Mesenchymal stem cell (in vitro differentiated cells and primary cell): ENCODE measurements around the gene SYNPO.
A peak's percentile ranks its signal among the peaks of the same experiment; 100 is the strongest.

ENCODE experiments used
- DNase-seq: peaks from one replicate; pipeline ENCODE4 v3.0.0-alpha.2; 2013
- H2AFZ ChIP-seq: one replicate; pipeline ENCODE4 v1.6.1; 2013; ENCODE audit warnings: low read depth, mild to moderate bottlenecking, control low read depth, inconsistent platforms, low read length, moderate library complexity
- H2AK5ac ChIP-seq: 2 replicates; pipeline ENCODE4 v1.6.1; 2013; ENCODE audit warnings: low read length, moderate library complexity, mild to moderate bottlenecking, inconsistent platforms; ENCODE audit not compliant: severe bottlenecking
- H2BK120ac ChIP-seq: one replicate; pipeline ENCODE4 v1.6.1; 2013; ENCODE audit warnings: low read depth, mild to moderate bottlenecking, inconsistent platforms, low read length, moderate library complexity
- H2BK12ac ChIP-seq, 2 experiments: one replicate each; pipeline ENCODE4 v1.6.1; 2013; ENCODE audit warnings: inconsistent platforms in 2 of 2, low read length in 2 of 2, mild to moderate bottlenecking in 2 of 2, moderate library complexity in 2 of 2, control low read depth in 1 of 2
- H2BK15ac ChIP-seq: one replicate; pipeline ENCODE4 v1.6.1; 2013; ENCODE audit warnings: mild to moderate bottlenecking, low read depth, inconsistent platforms; ENCODE audit not compliant: poor library complexity, severe bottlenecking
- H2BK5ac ChIP-seq: 2 replicates; pipeline ENCODE4 v1.6.1; 2013; ENCODE audit warnings: low read depth, mild to moderate bottlenecking, low read length, control low read depth, inconsistent platforms; ENCODE audit not compliant: poor library complexity, severe bottlenecking
- H3K14ac ChIP-seq, 2 experiments: one replicate each; pipeline ENCODE4 v1.6.1; 2013; ENCODE audit warnings: inconsistent platforms in 2 of 2, low read length in 2 of 2, control low read depth in 1 of 2, mild to moderate bottlenecking in 1 of 2, moderate library complexity in 1 of 2
- H3K18ac ChIP-seq, 2 experiments: one replicate each; pipeline ENCODE4 v1.6.1; 2013; ENCODE audit warnings: inconsistent platforms in 2 of 2, low read length in 2 of 2, control low read depth in 1 of 2, low read depth in 1 of 2, mild to moderate bottlenecking in 1 of 2
- H3K23ac ChIP-seq, 2 experiments: one replicate each; pipeline ENCODE4 v1.6.1; 2013; ENCODE audit warnings: inconsistent platforms in 2 of 2, low read length in 2 of 2, mild to moderate bottlenecking in 2 of 2, moderate library complexity in 2 of 2, control low read depth in 1 of 2
- H3K27ac ChIP-seq: 2 replicates; pipeline ENCODE4 v1.5.1; 2013; ENCODE audit warnings: mild to moderate bottlenecking, moderate library complexity, low read length, control low read depth, inconsistent platforms; ENCODE audit not compliant: poor library complexity, severe bottlenecking
- H3K27me3 ChIP-seq, 2 experiments: 2 replicates each; pipeline versions ENCODE4 v1.6.1 to v1.7.0; 2013; ENCODE audit warnings: low read length in 2 of 2, mild to moderate bottlenecking in 2 of 2, moderate library complexity in 2 of 2, control low read depth in 1 of 2, inconsistent platforms in 1 of 2; ENCODE audit not compliant: control insufficient read depth in 1 of 2, insufficient read depth in 1 of 2
- H3K36me3 ChIP-seq, 2 experiments: 2 replicates each; pipeline versions ENCODE4 v1.6.1 to v1.7.0; 2013; ENCODE audit warnings: low read length in 2 of 2, control low read depth in 1 of 2, inconsistent platforms in 1 of 2, low read depth in 1 of 2, mild to moderate bottlenecking in 1 of 2; ENCODE audit not compliant: insufficient read depth in 2 of 2, control insufficient read depth in 1 of 2
- H3K4ac ChIP-seq, 2 experiments: one replicate each; pipeline ENCODE4 v1.6.1; 2013; ENCODE audit warnings: inconsistent platforms in 2 of 2, low read length in 2 of 2, mild to moderate bottlenecking in 2 of 2, moderate library complexity in 2 of 2, control low read depth in 1 of 2, low read depth in 1 of 2
- H3K4me1 ChIP-seq: 2 replicates; pipeline ENCODE4 v1.6.1; 2013; ENCODE audit warnings: low read depth, low read length, control low read depth; ENCODE audit not compliant: control insufficient read depth, insufficient read depth
- H3K4me2 ChIP-seq: 2 replicates; pipeline ENCODE4 v1.6.1; 2013; ENCODE audit warnings: low read length, mild to moderate bottlenecking, inconsistent platforms; ENCODE audit not compliant: poor library complexity, severe bottlenecking
- H3K4me3 ChIP-seq, 2 experiments: 2 replicates each; pipeline versions ENCODE4 v1.5.1 to v1.7.0; 2013; ENCODE audit warnings: low read length in 2 of 2, mild to moderate bottlenecking in 2 of 2, control low read depth in 1 of 2, low read depth in 1 of 2; ENCODE audit not compliant: insufficient read depth in 1 of 2
- H3K79me1 ChIP-seq: replicated peaks from 2 replicates; pipeline ENCODE4 v1.6.1; 2013; ENCODE audit warnings: mild to moderate bottlenecking, control low read depth, low read length, inconsistent platforms; ENCODE audit not compliant: poor library complexity, severe bottlenecking
- H3K9ac ChIP-seq: 2 replicates; pipeline ENCODE4 v1.7.0; 2013; ENCODE audit warnings: mild to moderate bottlenecking, low read length, moderate library complexity
- H3K9me3 ChIP-seq: 2 replicates; pipeline ENCODE4 v1.7.0; 2013; ENCODE audit warnings: mild to moderate bottlenecking, low read length; ENCODE audit not compliant: control insufficient read depth
- H4K8ac ChIP-seq: one replicate; pipeline ENCODE4 v1.6.1; 2013; ENCODE audit warnings: inconsistent platforms, mild to moderate bottlenecking, low read length, moderate library complexity
- H4K91ac ChIP-seq: one replicate; pipeline ENCODE4 v1.6.1; 2013; ENCODE audit warnings: mild to moderate bottlenecking, low read length, inconsistent platforms
- WGBS: methylation state at CpG from one replicate; pipeline ENCODE4 v1.1.7; 2013; ENCODE audit warnings: mixed read lengths; 5-methylcytosine and 5-hydroxymethylcytosine counted together

SYNPO gene

GRCh38 chr5:150593996-150594395 lies 46.5 kb upstream of the SYNPO start:
- Histone ChIP-seq H2BK12ac (no peak overlapping the region), H3K9me3 (no peaks in the 10 kb centered on the region), H3K79me1 (no peaks in the 10 kb centered on the region), H2BK120ac (no peak overlapping the region), H3K4me2 (no peak overlapping the region), H2AK5ac (no peak overlapping the region), H3K27me3 (peaks cover 6 to 34% of the 10 kb centered on the region in 2 experiments), H2BK5ac (no peak overlapping the region), H3K4me1 (peaks cover 5% of the 10 kb centered on the region), H3K14ac (no peak overlapping the region), H3K23ac (no peak overlapping the region), H2BK15ac (peak overlapping the region; percentile 9), H2AFZ (no peak overlapping the region), H3K4ac (no peak overlapping the region), H3K27ac (no peak overlapping the region), H3K18ac (no peak overlapping the region), H3K4me3 (no peak overlapping the region), H4K8ac (no peak overlapping the region), H3K36me3 (no peaks in the 10 kb centered on the region), H3K9ac (no peak overlapping the region), H4K91ac (no peak overlapping the region)
- WGBS = 88% methylated on average over 7 of the region's 7 CpGs
- no peak for DNase-seq

- WGBS = 48% methylated on average over 10 of the region's 12 CpGs
- no peak overlapping the region for H2BK120ac ChIP-seq
- no peaks in the 10 kb centered on the region for H3K9me3 ChIP-seq
- peak overlapping the region; percentile 14 for H4K8ac ChIP-seq
- peaks cover 0 to 40% of the 10 kb centered on the region in 2 experiments for H3K27me3 ChIP-seq
- no peak overlapping the region for H2BK15ac ChIP-seq
- peak; percentile 47 for DNase-seq
- H3K4me2 ChIP-seq = no peak overlapping the region
- no peak overlapping the region for H3K9ac ChIP-seq
- H3K4me1 ChIP-seq = peaks cover 13% of the 10 kb centered on the region
- no peak overlapping the region for H3K4ac ChIP-seq
- H2AFZ ChIP-seq = no peak overlapping the region
- peak overlapping the region in 1 of 2 experiments; percentile 52 for H3K18ac ChIP-seq
- H3K4me3 ChIP-seq = no peak overlapping the region
- H3K23ac ChIP-seq = no peak overlapping the region
- H3K14ac ChIP-seq = no peak overlapping the region
- H3K27ac ChIP-seq = no peak overlapping the region
- no peak overlapping the region for H2AK5ac ChIP-seq
- no peak overlapping the region for H2BK5ac ChIP-seq
- no peaks in the 10 kb centered on the region for H3K36me3 ChIP-seq
- H4K91ac ChIP-seq = no peak overlapping the region
- H2BK12ac ChIP-seq = peak overlapping the region in 1 of 2 experiments; percentile 60
- no peaks in the 10 kb centered on the region for H3K79me1 ChIP-seq
These were observed 44.9 kb upstream of the SYNPO start for GRCh38 chr5:150595466-150596031.

- DNase-seq = no peak
- Histone ChIP-seq H3K27me3 (peaks cover 0 to 33% of the 10 kb centered on the region in 2 experiments), H2BK12ac (no peak overlapping the region), H3K23ac (no peak overlapping the region), H3K4ac (no peak overlapping the region), H2AK5ac (no peak overlapping the region), H3K9me3 (no peaks in the 10 kb centered on the region), H3K4me2 (no peak overlapping the region), H3K27ac (no peak overlapping the region), H2AFZ (no peak overlapping the region), H2BK15ac (peak overlapping the region; percentile 12), H4K91ac (peak overlapping the region; percentile 22), H3K79me1 (no peaks in the 10 kb centered on the region), H3K9ac (no peak overlapping the region), H2BK5ac (no peak overlapping the region), H2BK120ac (no peak overlapping the region), H3K36me3 (no peaks in the 10 kb centered on the region), H3K14ac (no peak overlapping the region), H3K4me3 (no peak overlapping the region), H3K4me1 (peaks cover 12% of the 10 kb centered on the region), H3K18ac (no peak overlapping the region), H4K8ac (peak overlapping the region; percentile 14)
- WGBS = 74% methylated on average over 8 of the region's 9 CpGs
These were observed 44.1 kb upstream of the SYNPO start for GRCh38 chr5:150596313-150596712.

- no peaks in the 10 kb centered on the region for H3K79me1 ChIP-seq
- H3K14ac ChIP-seq = no peak overlapping the region
- no peak overlapping the region for H2AFZ ChIP-seq
- H3K18ac ChIP-seq = no peak overlapping the region
- no peaks in the 10 kb centered on the region for H3K9me3 ChIP-seq
- H2BK5ac ChIP-seq = no peak overlapping the region
- no peak overlapping the region for H4K8ac ChIP-seq
- no peak overlapping the region for H3K27ac ChIP-seq
- H3K4ac ChIP-seq = no peak overlapping the region
- H3K27me3 ChIP-seq = peaks cover 0 to 30% of the 10 kb centered on the region in 2 experiments
- H3K9ac ChIP-seq = no peak overlapping the region
- no peak overlapping the region for H4K91ac ChIP-seq
- H3K4me3 ChIP-seq = no peak overlapping the region
- 100% methylated on average over 2 of the region's 3 CpGs for WGBS
- peak overlapping the region; percentile 12 for H2BK15ac ChIP-seq
- peaks cover 13% of the 10 kb centered on the region for H3K4me1 ChIP-seq
- DNase-seq = no peak
- H2BK12ac ChIP-seq = no peak overlapping the region
- no peak overlapping the region for H3K4me2 ChIP-seq
- no peak overlapping the region for H3K23ac ChIP-seq
- no peaks in the 10 kb centered on the region for H3K36me3 ChIP-seq
- no peak overlapping the region for H2AK5ac ChIP-seq
- H2BK120ac ChIP-seq = no peak overlapping the region
These were observed 43.6 kb upstream of the SYNPO start for GRCh38 chr5:150596826-150597225.
